ENCODE measurements around the gene PDRG1.

DNA sequence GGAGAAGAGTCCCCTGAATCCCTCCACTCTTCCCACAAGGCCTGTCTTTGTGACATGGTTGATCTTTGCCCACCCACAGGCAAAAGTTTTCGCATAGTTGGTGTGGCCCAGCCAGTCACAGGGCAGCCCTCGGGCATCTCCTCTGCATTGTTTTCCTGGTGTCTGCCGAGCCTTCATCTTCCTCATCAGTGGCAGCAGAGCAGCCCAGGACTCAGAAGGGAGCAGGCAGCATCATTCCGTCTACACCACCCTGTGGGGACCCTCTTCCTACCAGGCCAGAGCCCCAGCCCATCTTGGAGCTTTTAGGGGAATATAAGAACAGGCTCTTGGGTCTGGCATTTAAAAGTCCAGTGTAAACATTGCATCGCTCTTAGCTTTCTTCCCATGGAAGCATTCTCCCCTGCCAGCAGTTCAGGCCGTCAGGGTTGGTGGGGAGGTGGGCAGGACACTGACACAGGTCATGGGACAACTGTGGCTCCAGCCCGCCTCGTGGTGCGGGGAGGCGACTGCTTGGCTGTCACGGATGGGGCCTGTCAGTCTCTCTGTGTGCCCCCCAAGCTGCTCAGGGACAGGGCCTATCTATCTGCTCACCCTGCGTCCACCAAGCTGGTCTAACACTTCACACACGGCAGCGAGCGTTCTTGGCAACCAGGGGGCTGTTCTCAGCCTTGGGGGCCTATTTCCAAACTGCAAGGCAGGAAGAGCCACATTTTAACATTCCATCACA is 38.3 kb downstream of the PDRG1 start:
- TF ChIP-seq EZH2 (IDR thresholded peaks at IDR 0.05; ENCODE audit: borderline replicate concordance, low read depth, low read length, poor library complexity, severe bottlenecking) = no peak
- no peak for TF ChIP-seq CTCF (conservative IDR thresholded peaks at IDR 0.05; ENCODE audit: low read depth, low read length)

Data from A673 (cell line).